ENCODE data around the gene CNOT3. TPM values are rescaled to one million over a fixed set of nuclear protein-coding genes. Genes with fewer than 3 reads are reported as not detected.
A peak's percentile ranks its signal among the peaks of the same experiment; 100 is the strongest.

CNOT3 gene
- total and polyA plus RNA-seq, 2 of the 13 experiments (the other 11 are each of a cell fraction or from before 2014, with no cell fraction given), result 4.3 to 5.8 TPM

DNA sequence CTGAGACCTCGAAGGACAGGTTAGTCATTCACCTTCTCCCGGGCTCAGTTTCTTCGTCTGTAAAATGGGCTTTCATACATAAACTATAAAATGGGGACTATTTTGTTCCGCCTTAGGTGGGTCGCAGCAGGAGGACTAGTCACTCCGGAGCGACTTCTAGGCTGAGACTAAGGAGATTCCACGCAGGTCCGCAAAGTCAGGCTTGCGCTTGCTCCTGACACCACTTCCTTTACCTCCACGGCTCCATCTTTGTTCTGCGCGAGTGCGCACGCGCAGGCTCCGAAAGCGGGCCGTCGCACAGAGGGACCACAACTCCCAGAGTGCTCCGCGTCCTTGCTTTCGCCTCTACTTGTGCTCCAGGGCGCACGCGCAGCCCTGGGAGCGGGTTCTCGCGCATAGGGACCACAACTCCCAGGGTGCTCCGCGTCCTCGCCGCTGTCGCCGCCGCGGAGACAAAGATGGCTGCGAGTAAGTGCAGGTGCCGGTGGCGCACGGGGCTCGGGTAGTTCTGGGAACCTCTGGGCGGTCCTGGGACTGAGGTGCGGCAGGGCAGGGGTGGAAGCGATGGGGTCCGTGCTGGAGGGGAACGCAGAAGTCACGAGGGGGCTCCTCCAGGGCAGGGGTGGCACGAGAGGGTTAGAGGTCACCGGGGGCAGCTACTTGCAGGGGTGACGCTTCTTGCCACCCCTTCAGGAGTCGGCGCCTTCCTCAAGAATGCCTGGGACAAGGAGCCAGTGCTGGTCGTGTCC lies 35.0 kb upstream of the CNOT3 start, which contains the start of gene NDUFA3 (continued):
- no peak for TF ChIP-seq ATRX (CRISPR knock-in tag; IDR thresholded peaks at IDR 0.05; ENCODE audit: borderline replicate concordance)
- TF ChIP-seq ZNF878 (CRISPR knock-in tag; IDR thresholded peaks at IDR 0.05), result no peak
- TF ChIP-seq MED13 (CRISPR knock-in tag; IDR thresholded peaks at IDR 0.05), result no peak
- TF ChIP-seq, protein P1, sequence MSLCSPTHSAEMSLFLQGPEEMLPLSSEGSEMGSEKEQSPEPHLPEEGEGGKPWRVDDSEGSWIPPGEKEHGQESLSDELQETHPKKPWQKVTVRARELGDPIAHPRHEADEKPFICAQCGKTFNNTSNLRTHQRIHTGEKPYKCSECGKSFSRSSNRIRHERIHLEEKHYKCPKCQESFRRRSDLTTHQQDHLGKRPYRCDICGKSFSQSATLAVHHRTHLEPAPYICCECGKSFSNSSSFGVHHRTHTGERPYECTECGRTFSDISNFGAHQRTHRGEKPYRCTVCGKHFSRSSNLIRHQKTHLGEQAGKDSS (CRISPR knock-in tag; IDR thresholded peaks at IDR 0.05; ENCODE audit: borderline replicate concordance, low read depth), result peak; percentile 62; the same call in 1 of the 2 replicates
- TF ChIP-seq, protein P2, sequence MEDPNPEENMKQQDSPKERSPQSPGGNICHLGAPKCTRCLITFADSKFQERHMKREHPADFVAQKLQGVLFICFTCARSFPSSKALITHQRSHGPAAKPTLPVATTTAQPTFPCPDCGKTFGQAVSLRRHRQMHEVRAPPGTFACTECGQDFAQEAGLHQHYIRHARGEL (CRISPR knock-in tag; IDR thresholded peaks at IDR 0.05), result no peak
- TF ChIP-seq ZZZ3 (CRISPR knock-in tag; IDR thresholded peaks at IDR 0.05; ENCODE audit: borderline replicate concordance), result no peak
- TF ChIP-seq, protein P3, sequence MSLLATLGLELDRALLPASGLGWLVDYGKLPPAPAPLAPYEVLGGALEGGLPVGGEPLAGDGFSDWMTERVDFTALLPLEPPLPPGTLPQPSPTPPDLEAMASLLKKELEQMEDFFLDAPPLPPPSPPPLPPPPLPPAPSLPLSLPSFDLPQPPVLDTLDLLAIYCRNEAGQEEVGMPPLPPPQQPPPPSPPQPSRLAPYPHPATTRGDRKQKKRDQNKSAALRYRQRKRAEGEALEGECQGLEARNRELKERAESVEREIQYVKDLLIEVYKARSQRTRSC (CRISPR knock-in tag; IDR thresholded peaks at IDR 0.05; ENCODE audit: low read depth), result no peak
- peak; percentile 89 for TF ChIP-seq TAF1 (CRISPR knock-in tag; IDR thresholded peaks at IDR 0.05)
- TF ChIP-seq ZNF607 (CRISPR knock-in tag; IDR thresholded peaks at IDR 0.05; ENCODE audit: borderline replicate concordance), result no peak
- peak; percentile 62; the same call in 1 of the 2 replicates for TF ChIP-seq MEF2D (CRISPR knock-in tag; IDR thresholded peaks at IDR 0.05)
- peak; percentile 99 for TF ChIP-seq RCOR2 (CRISPR knock-in tag; IDR thresholded peaks at IDR 0.05)
- peak; percentile 63; the same call in 1 of the 2 replicates for TF ChIP-seq ZBTB38 (CRISPR knock-in tag; IDR thresholded peaks at IDR 0.05)
- TF ChIP-seq, protein P4, sequence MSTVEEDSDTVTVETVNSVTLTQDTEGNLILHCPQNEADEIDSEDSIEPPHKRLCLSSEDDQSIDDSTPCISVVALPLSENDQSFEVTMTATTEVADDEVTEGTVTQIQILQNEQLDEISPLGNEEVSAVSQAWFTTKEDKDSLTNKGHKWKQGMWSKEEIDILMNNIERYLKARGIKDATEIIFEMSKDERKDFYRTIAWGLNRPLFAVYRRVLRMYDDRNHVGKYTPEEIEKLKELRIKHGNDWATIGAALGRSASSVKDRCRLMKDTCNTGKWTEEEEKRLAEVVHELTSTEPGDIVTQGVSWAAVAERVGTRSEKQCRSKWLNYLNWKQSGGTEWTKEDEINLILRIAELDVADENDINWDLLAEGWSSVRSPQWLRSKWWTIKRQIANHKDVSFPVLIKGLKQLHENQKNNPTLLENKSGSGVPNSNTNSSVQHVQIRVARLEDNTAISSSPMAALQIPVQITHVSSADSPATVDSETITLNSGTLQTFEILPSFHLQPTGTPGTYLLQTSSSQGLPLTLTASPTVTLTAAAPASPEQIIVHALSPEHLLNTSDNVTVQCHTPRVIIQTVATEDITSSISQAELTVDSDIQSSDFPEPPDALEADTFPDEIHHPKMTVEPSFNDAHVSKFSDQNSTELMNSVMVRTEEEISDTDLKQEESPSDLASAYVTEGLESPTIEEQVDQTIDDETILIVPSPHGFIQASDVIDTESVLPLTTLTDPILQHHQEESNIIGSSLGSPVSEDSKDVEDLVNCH (CRISPR knock-in tag; IDR thresholded peaks at IDR 0.05), result no peak
- TF ChIP-seq ZSCAN21 (CRISPR knock-in tag; IDR thresholded peaks at IDR 0.05; ENCODE audit: borderline replicate concordance), result no peak
- peak; percentile 94 for TF ChIP-seq GABPB1 (CRISPR knock-in tag; IDR thresholded peaks at IDR 0.05)
- 0 out of 2 replicates have a peak, but pooled peaks have one; percentile 22 for TF ChIP-seq ZNF589 (CRISPR knock-in tag; conservative IDR thresholded peaks at IDR 0.05)
- TF ChIP-seq KLF6 (CRISPR knock-in tag; IDR thresholded peaks at IDR 0.05), result 0 out of 2 replicates have a peak, but pooled peaks have one; percentile 50
- no peak for TF ChIP-seq ZNF775 (CRISPR knock-in tag; IDR thresholded peaks at IDR 0.05; ENCODE audit: borderline replicate concordance)
- TF ChIP-seq, protein P5, sequence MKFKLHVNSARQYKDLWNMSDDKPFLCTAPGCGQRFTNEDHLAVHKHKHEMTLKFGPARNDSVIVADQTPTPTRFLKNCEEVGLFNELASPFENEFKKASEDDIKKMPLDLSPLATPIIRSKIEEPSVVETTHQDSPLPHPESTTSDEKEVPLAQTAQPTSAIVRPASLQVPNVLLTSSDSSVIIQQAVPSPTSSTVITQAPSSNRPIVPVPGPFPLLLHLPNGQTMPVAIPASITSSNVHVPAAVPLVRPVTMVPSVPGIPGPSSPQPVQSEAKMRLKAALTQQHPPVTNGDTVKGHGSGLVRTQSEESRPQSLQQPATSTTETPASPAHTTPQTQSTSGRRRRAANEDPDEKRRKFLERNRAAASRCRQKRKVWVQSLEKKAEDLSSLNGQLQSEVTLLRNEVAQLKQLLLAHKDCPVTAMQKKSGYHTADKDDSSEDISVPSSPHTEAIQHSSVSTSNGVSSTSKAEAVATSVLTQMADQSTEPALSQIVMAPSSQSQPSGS (CRISPR knock-in tag; IDR thresholded peaks at IDR 0.05), result peak; percentile 74; the same call in 1 of the 2 replicates
- TF ChIP-seq, protein P6, sequence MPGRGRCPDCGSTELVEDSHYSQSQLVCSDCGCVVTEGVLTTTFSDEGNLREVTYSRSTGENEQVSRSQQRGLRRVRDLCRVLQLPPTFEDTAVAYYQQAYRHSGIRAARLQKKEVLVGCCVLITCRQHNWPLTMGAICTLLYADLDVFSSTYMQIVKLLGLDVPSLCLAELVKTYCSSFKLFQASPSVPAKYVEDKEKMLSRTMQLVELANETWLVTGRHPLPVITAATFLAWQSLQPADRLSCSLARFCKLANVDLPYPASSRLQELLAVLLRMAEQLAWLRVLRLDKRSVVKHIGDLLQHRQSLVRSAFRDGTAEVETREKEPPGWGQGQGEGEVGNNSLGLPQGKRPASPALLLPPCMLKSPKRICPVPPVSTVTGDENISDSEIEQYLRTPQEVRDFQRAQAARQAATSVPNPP (CRISPR knock-in tag; IDR thresholded peaks at IDR 0.05), result no peak
- TF ChIP-seq ZNF605 (CRISPR knock-in tag; IDR thresholded peaks at IDR 0.05), result no peak

Measured in HepG2 (cell line).